ENCODE data around the gene NYAP1.

- TF ChIP-seq CTCF (IDR thresholded peaks at IDR 0.05) (no peak), POLR2A (IDR thresholded peaks at IDR 0.05) (no peak), EP300 (IDR thresholded peaks at IDR 0.05) (no peak)
Observed at GRCh38 chr7:100538348-100538653, 54.6 kb downstream of the NYAP1 start.
